ENCODE data around the gene LSM14B.

DNA sequence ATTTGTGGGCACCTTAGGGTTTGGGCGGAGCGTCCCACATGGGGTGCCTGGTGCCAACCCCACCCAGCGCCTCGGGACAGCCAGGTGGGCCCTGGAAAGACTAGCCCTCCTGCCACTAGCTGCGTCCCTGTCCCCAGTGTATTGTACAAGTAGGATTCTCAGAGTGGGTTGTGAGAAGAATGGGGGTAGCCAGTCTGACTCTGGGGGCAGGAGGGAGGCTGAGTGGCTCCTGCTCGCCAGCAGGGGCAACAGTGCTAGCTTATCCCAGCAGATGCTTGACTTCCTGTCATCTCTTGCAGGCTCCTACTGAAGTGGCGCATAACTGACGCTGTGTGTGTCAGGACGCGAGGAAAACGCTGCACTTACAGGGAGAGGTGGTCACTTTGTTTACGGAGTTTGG is 11.6 kb downstream of the LSM14B start:
- TF ChIP-seq, protein P1, sequence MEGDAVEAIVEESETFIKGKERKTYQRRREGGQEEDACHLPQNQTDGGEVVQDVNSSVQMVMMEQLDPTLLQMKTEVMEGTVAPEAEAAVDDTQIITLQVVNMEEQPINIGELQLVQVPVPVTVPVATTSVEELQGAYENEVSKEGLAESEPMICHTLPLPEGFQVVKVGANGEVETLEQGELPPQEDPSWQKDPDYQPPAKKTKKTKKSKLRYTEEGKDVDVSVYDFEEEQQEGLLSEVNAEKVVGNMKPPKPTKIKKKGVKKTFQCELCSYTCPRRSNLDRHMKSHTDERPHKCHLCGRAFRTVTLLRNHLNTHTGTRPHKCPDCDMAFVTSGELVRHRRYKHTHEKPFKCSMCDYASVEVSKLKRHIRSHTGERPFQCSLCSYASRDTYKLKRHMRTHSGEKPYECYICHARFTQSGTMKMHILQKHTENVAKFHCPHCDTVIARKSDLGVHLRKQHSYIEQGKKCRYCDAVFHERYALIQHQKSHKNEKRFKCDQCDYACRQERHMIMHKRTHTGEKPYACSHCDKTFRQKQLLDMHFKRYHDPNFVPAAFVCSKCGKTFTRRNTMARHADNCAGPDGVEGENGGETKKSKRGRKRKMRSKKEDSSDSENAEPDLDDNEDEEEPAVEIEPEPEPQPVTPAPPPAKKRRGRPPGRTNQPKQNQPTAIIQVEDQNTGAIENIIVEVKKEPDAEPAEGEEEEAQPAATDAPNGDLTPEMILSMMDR (IDR thresholded peaks at IDR 0.05; ENCODE audit: low read depth, low read length) = peak; percentile 32
- TF ChIP-seq, protein P2, sequence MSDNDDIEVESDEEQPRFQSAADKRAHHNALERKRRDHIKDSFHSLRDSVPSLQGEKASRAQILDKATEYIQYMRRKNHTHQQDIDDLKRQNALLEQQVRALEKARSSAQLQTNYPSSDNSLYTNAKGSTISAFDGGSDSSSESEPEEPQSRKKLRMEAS (IDR thresholded peaks at IDR 0.05; ENCODE audit: low read depth, low read length) = no peak
- no peak for TF ChIP-seq POLR2A (IDR thresholded peaks at IDR 0.05; ENCODE audit: extremely low read depth, insufficient read length)
- TF ChIP-seq MYC (IDR thresholded peaks at IDR 0.05; ENCODE audit: low read depth, low read length) = no peak
